Lower leg skin (tissue), 3 donors: ENCODE measurements around the gene MT1F.

ENCODE experiments used
- CTCF ChIP-seq, 3 donors: fragments of 450-650 bp; IDR thresholded peaks; one replicate each; pipeline ENCODE4 v1.5.1; 2016; ENCODE audit warnings: antibody characterized with exemption in 3 of 3, mild to moderate bottlenecking in 3 of 3, moderate library complexity in 2 of 3
- POLR2A ChIP-seq, 2 donors: fragments of 450-650 bp; IDR thresholded peaks; one replicate each; pipeline ENCODE4 v1.6.1; 2016 to 2017; ENCODE audit warnings: antibody characterized with exemption in 2 of 2, mild to moderate bottlenecking in 1 of 2, moderate library complexity in 1 of 2

GRCh38 chr16:56609463-56609921 is 48.3 kb upstream of the MT1F start:
- no peak for TF ChIP-seq POLR2A (IDR thresholded peaks at IDR 0.05)
- TF ChIP-seq CTCF (IDR thresholded peaks at IDR 0.05) = no peak
